ENCODE results near the gene JPT2.

Gene JPT2

DNA sequence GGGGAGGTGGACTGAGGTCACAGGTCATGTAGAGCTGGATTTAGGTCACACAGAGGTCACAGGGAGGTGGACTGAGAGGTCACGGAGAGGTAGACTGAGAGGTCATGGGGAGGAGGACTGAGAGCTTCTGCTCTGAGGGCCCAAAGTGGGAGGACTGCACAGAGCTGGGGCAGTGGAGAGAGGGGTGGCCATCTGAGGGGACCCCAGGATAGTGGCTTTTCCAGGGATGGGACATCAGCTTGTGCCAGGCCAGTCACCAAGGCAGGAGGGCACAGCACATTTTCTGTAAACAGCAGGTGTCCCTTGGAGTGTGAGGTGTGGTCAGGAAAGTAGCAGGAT is 26.1 kb upstream of the JPT2 start:
- DNase-seq (ENCODE audit: low read depth) = no peak

- DNase-seq (ENCODE audit: low read depth) = no peak
Measured at GRCh38 chr16:1653023-1653422, 25.1 kb upstream of the JPT2 start.

- no peak for DNase-seq (ENCODE audit: low read depth)
Measured at GRCh38 chr16:1654505-1655268, 23.4 kb upstream of the JPT2 start.

GRCh38 chr16:1655269-1655807 is 22.7 kb upstream of the JPT2 start:
- no peak for DNase-seq (ENCODE audit: low read depth)

GRCh38 chr16:1655909-1656807 is 21.9 kb upstream of the JPT2 start:
- DNase-seq (ENCODE audit: low read depth) = no peak

GRCh38 chr16:1656808-1657617 is 21.1 kb upstream of the JPT2 start:
- no peak for DNase-seq (ENCODE audit: low read depth)

DNA sequence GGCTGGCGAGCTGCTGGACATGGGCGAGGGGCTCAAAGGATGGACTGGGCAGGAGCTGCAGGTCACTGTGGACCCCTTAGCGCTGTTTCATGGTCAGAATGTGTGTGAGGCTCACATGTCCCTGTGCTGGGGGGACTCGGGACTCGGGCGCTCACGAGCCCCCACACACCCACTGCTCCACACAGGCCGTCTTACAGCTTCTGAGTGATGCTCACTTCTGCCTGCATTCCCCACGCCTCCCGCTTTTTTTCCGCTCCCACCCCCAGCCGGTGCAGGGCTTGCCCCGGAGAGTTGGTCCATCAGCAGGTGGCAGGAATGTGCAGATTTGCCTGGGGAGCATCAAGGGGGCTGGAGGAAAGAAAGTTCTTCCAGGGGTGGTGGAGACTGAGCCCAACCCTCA is 20.2 kb upstream of the JPT2 start:
- no peak for DNase-seq (ENCODE audit: low read depth)

GRCh38 chr16:1659031-1659430 is 19.0 kb upstream of the JPT2 start:
- no peak for DNase-seq (ENCODE audit: low read depth)

DNA sequence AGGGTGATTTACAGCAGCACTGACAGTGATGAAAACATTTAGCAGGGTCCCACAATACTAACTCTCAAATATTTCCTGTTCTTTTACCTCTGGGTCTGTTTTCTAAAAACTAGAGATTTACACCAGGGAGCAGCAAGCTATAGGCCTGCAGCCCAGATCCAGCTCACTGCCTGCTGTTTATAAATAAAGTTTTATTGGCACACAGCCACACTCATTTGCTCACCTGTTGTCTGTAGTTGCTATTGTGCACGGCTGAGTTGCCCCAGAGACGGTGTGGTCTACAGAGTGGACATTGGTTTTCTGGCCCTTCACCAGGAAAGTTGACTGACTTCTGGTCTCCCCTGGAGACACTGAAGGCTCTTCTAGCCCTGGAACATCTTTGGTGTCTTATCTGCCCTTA is 16.3 kb upstream of the JPT2 start:
- DNase-seq (ENCODE audit: low read depth) = no peak

GRCh38 chr16:1662543-1662942 is 15.5 kb upstream of the JPT2 start:
- DNase-seq (ENCODE audit: low read depth) = no peak

DNA sequence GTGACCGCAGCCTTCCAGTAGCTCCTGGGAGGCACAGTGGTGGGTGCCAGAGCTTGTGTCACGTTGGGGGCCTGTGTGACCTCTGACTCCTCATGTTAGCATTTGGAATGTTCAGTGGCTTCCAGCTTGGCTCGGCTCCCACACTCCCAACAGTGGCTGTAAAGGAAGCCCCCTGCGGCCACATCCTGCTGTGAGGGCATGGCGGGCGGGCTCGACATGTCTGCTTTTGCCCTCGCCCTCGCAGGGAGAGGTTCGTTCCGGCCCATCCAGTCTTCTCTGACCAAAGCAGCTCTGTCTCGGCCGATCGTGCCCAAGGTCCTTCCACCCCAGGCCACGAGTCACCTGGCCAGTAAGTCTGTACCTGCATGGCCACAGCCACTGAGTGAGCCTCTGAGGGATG is 12.2 kb upstream of the JPT2 start:
- no peak for DNase-seq (ENCODE audit: low read depth)

DNA sequence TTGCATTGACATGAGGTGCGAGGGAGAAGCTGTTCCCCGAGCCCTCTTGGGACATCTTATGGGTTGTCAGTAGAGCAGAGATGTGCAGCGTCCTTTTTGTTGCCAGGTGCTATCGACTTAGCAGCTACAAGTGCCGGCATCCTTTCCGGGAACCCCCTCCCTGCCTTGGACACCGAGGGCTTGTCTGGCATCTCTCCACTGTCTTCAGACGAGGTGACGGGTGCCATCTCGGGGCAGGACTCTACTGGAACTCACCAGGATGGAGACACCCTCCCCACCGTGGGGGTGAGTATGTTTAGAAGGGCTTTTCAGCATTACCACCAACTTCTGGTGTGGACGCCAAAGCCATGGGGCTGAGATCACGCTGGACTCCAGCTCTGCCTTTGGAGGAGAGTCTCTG is 11.8 kb upstream of the JPT2 start:
- DNase-seq (ENCODE audit: low read depth) = no peak

DNA sequence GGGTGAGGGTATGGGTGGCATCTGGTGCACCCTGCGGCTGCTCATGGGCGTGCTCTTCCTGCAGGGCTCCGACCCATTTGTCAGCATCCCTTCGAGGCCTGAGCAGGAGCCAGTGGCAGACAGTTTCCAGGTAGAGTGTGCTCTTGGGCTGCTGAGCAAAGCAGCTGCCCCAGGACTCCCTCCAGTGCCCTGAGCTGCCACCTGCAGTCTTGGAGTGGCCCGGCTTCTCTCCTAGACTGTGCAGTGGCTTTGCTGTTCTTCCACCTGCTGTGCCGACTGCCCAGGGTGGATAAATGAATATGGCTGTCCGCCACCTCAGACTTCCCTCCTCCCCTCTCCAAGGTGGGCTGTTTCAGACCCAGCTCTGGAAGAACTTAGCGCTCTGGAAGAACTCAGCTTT is 10.8 kb upstream of the JPT2 start:
- no peak for DNase-seq (ENCODE audit: low read depth)

GRCh38 chr16:1667916-1668315 is 10.2 kb upstream of the JPT2 start:
- DNase-seq (ENCODE audit: low read depth) = no peak

- no peak for DNase-seq (ENCODE audit: low read depth)
Measured at GRCh38 chr16:1668612-1669319, 9.3 kb upstream of the JPT2 start.

DNA sequence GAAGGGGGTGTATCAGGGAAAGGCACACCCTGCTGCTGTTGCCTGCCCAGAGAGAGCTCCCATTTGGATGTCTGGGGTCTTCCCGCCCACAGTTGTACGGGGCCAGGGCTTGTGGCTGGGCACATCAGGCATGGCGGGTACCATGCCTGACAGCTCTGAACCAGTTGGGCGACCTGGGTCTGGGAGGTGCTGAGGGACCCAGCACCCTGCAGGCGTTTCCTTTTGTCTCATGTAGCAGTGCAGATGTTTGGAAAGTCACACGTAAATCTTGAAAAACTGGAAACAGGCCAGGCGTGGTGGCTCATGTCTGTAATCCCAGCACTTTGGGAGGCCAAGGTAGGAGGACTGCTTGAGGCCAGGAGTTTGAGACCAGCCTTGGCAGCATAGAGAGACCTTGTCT is 8.4 kb upstream of the JPT2 start:
- no peak for DNase-seq (ENCODE audit: low read depth)

GRCh38 chr16:1670371-1670770 is 7.7 kb upstream of the JPT2 start:
- DNase-seq (ENCODE audit: low read depth) = no peak

- no peak for DNase-seq (ENCODE audit: low read depth)
Measured at GRCh38 chr16:1670866-1671265, 7.2 kb upstream of the JPT2 start.

DNA sequence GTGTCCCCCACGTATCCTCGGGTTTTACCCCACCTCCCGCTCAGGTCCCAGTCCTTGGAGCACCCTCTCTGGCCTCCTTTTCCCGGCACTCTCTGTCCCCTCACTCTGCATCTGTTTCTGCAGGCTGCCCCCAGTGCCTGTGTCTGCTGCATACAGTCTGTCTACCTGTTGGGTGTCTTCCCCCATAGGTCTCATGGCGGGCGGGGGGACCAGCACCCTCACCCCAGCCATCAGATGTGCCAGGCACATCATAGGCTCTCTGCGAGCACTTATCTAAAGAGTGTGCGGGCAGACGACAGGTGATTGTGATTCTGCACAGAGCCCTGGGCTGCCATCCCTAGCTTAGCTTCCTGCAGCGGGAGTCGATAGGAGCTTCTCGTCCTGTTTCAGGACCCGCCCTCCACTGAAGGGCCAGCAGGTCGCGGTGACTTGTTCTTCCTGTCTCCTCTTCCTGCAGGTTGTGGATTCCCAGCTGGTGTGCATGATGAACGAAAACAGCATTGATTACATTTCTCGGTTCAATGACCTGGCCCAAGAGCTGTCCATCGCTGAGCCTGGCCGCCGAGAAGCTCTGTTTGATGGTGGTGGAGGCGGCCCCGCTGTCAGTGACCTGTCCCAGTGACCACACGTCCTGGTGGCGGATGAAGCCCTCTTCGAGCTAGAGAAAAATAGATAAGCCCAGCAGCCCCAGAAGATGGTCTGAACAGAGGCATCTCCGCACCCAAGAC is 4.5 kb upstream of the JPT2 start:
- DNase-seq (ENCODE audit: low read depth) = no peak

GRCh38 chr16:1674306-1674705 is 3.8 kb upstream of the JPT2 start:
- no peak for DNase-seq (ENCODE audit: low read depth)
